Uterus (tissue), 4 donors: Measurements from ENCODE around the gene KIF9. TPM values are rescaled to one million over a fixed set of nuclear protein-coding genes. Genes with fewer than 3 reads are reported as not detected.
"Not testable (repeated sequence)": the region's sequence is repeated elsewhere in the genome, so short reads cannot be mapped to it uniquely, and the experiment has no call there.

ENCODE experiments used
- DNase-seq, 2 donors: peaks; one replicate each; pipeline ENCODE4 v3.0.0-alpha.2; 2019 to 2020
- H3K27ac ChIP-seq, 2 donors: fragments of 200-600 bp; sonication (generic); 1 replicate in 1 of 2; 2 replicates in 1 of 2; pipeline ENCODE4 v1.5.1; 2016 to 2018
- H3K27me3 ChIP-seq, 2 donors: fragments of 200-600 bp; sonication (generic); one replicate each; pipeline ENCODE4 v1.5.1; 2018 to 2019; ENCODE audit warnings: control low read depth in 1 of 2
- H3K36me3 ChIP-seq, 2 donors: fragments of 200-600 bp; sonication (generic); one replicate each; pipeline ENCODE4 v1.5.1; 2019; ENCODE audit warnings: control low read depth in 1 of 2
- H3K4me1 ChIP-seq, 2 donors: fragments of 200-600 bp; sonication (generic); one replicate each; pipeline ENCODE4 v1.5.1; 2018 to 2019; ENCODE audit warnings: control low read depth in 1 of 2
- H3K4me3 ChIP-seq, 2 donors: fragments of 200-600 bp; sonication (generic); 1 replicate in 1 of 2; 2 replicates in 1 of 2; pipeline ENCODE4 v1.5.1; 2018 to 2019; ENCODE audit warnings: mild to moderate bottlenecking in 1 of 2
- H3K9me3 ChIP-seq, 2 donors: fragments of 200-600 bp; sonication (generic); one replicate each; pipeline ENCODE4 v1.5.1; 2019; ENCODE audit warnings: control low read depth in 1 of 2
- POLR2A ChIP-seq, 2 donors: fragments of 450-650 bp; IDR thresholded peaks; one replicate each; pipeline ENCODE4 v1.6.1; 2016; ENCODE audit warnings: antibody characterized with exemption in 2 of 2, mild to moderate bottlenecking in 1 of 2, moderate library complexity in 1 of 2
- intact Hi-C: fragments of 100-400 bp; cut with DNase I; formaldehyde crosslinking; loops from one replicate; pipeline ENCODE4 v1.15.1; 2023; ENCODE audit warnings: low total_unique reads
- total RNA-seq, 4 donors: library from RNA; depleted of rRNA in 3 of 4; stranded (reverse); fragments of >200 nt in 3 of 4; gene quantifications; one replicate each; pipeline versions ENCODE4 v1.1.0 to v1.2.4, GENCODE V29; 2014 to 2023
- TF ChIP-seq, protein P1 (sequence below), 4 experiments: fragments of 200-600 bp in 2 of 4; fragments of 450-650 bp in 2 of 4; sonication (generic) in 2 of 4; IDR thresholded peaks; one replicate each; pipeline ENCODE4 v1.5.1; 2016 to 2019; ENCODE audit warnings: antibody characterized with exemption in 4 of 4, mild to moderate bottlenecking in 2 of 4, moderate library complexity in 1 of 4
- donor health status: DM: yes; HTN: yes; CAD: no.

KIF9 gene
- total RNA-seq, 4 donors from 2014 or later, result 1.8 to 7.4 (median 4.1) TPM; not detected in 1

DNA sequence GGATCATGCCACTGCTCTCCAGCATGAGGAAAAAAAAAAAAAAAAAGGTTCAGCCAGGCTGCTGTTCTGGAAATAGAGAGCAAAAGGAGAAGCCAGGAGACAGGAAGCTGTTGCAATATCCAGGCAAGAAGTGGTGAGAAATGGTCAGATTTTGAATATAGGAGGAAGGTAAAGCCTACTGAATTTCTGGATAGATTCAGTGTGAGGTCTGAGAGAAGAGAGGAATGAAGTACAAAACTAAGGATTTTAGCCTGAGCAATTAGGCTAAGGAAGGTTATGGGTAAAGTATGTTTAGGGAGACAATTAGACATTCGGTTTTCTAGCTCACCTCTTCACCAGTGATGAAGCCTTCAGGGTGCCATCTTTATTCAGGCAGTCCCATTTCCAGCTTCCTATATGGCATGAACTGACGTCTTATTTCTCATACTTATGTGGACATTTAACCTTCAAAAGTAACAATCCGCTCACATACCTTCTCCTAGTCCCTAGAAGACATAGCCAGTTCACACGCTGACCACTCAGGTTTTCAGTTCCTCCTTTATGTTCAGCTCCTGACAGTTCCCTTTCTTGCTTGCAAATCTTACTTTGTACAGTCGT is 57.2 kb downstream of the KIF9 start:
- intact Hi-C loops, result no loop called here
- Histone ChIP-seq H3K4me3 (no peak overlapping the region), H3K27me3 (no peaks in the 10 kb centered on the region), H3K27ac (no peak overlapping the region), H3K36me3 (no peaks in the 10 kb centered on the region), H3K9me3 (no peaks in the 10 kb centered on the region), H3K4me1 (no peaks in the 10 kb centered on the region)
- TF ChIP-seq POLR2A (IDR thresholded peaks at IDR 0.05), result no peak
- TF ChIP-seq, protein P1, sequence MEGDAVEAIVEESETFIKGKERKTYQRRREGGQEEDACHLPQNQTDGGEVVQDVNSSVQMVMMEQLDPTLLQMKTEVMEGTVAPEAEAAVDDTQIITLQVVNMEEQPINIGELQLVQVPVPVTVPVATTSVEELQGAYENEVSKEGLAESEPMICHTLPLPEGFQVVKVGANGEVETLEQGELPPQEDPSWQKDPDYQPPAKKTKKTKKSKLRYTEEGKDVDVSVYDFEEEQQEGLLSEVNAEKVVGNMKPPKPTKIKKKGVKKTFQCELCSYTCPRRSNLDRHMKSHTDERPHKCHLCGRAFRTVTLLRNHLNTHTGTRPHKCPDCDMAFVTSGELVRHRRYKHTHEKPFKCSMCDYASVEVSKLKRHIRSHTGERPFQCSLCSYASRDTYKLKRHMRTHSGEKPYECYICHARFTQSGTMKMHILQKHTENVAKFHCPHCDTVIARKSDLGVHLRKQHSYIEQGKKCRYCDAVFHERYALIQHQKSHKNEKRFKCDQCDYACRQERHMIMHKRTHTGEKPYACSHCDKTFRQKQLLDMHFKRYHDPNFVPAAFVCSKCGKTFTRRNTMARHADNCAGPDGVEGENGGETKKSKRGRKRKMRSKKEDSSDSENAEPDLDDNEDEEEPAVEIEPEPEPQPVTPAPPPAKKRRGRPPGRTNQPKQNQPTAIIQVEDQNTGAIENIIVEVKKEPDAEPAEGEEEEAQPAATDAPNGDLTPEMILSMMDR (IDR thresholded peaks at IDR 0.05), result no peak
- DNase-seq, result no peak

DNA sequence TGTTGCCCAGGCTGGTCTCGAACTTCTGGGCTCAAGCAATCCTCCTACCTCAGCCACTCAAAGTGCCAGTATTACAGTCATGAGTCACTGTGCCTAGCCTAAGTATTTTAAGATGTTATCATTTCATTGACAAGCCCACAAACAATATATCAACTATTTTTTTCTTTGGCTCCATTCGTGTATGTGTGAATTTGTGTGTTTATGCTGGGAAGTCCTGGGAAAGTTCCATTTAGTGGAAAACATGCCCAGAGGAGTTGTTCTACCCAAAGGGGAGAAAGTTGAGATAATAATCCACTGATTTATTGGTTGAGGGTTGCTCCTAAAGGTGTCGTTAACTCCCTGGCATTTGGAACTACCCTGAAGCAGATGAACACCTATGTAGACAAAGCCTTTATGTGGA is 58.8 kb downstream of the KIF9 start:
- intact Hi-C loops, result no loop called here
- Histone ChIP-seq H3K36me3 (no peaks in the 10 kb centered on the region), H3K27ac (no peak overlapping the region), H3K4me3 (no peak overlapping the region), H3K9me3 (no peaks in the 10 kb centered on the region), H3K27me3 (no peaks in the 10 kb centered on the region), H3K4me1 (no peaks in the 10 kb centered on the region)
- TF ChIP-seq, protein P1 (IDR thresholded peaks at IDR 0.05), result no peak
- no peak for TF ChIP-seq POLR2A (IDR thresholded peaks at IDR 0.05)
- DNase-seq, result no peak

DNA sequence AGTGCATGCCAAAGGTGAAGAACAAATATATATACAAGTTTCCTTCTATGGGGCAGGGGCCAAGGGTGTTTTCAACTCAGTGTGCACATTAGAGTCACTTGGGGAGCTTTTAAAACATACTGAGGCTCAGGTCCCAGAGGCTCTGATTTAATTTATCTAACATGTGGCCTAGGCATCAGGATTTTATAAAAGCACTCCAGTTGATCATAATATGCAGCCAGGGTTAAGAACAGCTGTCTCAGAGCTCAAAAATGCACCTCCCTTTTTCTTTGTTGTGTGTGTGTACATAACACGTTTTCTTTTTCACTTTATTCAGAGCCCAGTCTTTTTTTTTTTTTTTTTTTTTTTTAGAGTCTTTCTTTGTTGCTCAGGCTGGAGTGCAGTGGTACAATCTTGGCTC is 60.8 kb downstream of the KIF9 start:
- Histone ChIP-seq H3K27ac (no peak overlapping the region), H3K9me3 (no peaks in the 10 kb centered on the region), H3K27me3 (no peaks in the 10 kb centered on the region), H3K4me3 (no peak overlapping the region), H3K36me3 (no peaks in the 10 kb centered on the region), H3K4me1 (no peaks in the 10 kb centered on the region)
- DNase-seq, result no peak
- intact Hi-C loops, result no loop called here
- no peak for TF ChIP-seq POLR2A (IDR thresholded peaks at IDR 0.05)
- TF ChIP-seq, protein P1 (IDR thresholded peaks at IDR 0.05), result no peak

DNA sequence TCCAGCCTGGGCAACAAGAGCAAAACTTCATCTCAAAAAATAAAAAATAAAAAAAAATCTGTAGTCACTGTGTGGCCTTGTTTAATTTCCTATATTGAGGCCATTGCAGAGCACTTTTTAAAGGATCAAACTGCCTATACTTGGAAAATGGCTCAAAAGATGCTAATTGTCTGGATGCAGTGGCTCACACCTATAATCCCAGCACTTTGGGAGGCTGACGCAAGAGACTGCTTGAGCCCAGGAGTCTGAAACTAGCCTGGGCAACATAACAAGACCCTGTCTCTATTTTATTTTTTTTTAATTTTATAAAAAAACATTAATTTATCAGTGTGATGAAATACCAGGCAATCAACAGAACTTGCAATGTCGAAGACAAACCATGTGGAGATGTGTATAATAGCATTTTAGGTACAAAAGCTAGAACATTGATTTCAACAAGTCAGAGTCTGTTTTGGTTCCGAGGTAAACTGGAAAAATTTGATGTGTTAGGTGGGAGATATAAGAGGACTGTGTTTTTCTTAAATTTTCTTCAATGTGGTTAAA is 71.7 kb downstream of the KIF9 start:
- Histone ChIP-seq H3K4me3 (no peak overlapping the region), H3K36me3 (no peaks in the 10 kb centered on the region), H3K4me1 (no peaks in the 10 kb centered on the region), H3K9me3 (no peaks in the 10 kb centered on the region), H3K27ac (no peak overlapping the region), H3K27me3 (no peaks in the 10 kb centered on the region)
- TF ChIP-seq POLR2A (IDR thresholded peaks at IDR 0.05), result no peak
- TF ChIP-seq, protein P1 (IDR thresholded peaks at IDR 0.05), result no peak
- DNase-seq, result no peak
- intact Hi-C loops, result no loop called here

DNA sequence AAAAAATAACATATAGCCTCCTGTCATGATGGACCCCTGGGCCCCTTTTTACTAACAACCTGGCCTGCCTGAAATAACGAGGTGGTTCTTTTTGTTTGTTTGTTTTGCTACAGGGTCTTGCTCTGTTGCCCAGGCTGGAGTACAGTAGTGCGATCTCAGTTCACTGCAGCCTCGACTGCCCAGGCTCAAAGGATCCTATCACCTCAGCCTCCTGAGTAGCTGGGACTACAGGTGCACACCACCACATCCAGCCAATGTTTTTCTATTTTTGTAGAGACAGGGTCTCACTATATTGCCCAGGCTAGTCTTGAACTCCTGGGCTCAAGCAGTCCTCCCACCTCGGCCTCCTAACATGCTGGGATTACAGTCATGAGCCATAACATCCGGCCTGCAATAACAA is 76.6 kb downstream of the KIF9 start:
- DNase-seq, H3K27me3 ChIP-seq, H3K36me3 ChIP-seq, H3K4me1 ChIP-seq, H3K9me3 ChIP-seq, H3K27ac ChIP-seq, H3K4me3 ChIP-seq, intact Hi-C loops: not testable (repeated sequence)

DNA sequence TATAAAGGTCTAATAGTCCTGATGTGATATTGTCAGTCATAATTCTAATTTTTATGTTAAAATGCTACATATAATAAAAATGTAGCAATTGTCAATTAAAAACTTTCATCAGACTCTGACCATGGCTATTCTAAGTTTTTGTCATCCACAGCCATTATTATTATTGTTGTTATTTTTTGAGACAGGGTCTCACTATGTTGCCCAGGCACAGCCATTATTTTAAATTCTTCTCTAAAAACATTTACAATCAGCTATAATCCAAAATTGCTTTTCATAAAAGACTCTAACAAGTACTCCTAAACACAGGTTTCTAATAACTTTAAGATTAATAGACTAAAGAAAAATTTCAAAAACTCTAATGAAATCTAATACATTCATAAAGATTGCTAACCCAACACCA is 77.7 kb downstream of the KIF9 start:
- no peak overlapping the region for H3K27ac ChIP-seq
- no peaks in the 10 kb centered on the region for H3K36me3 ChIP-seq
- H3K27me3 ChIP-seq, result no peaks in the 10 kb centered on the region
- no peaks in the 10 kb centered on the region for H3K4me1 ChIP-seq
- intact Hi-C loops, result no loop called here
- H3K9me3 ChIP-seq, result no peaks in the 10 kb centered on the region
- no peak for DNase-seq
- TF ChIP-seq, protein P1 (IDR thresholded peaks at IDR 0.05), result no peak
- no peak overlapping the region for H3K4me3 ChIP-seq
